ENCODE data around the gene CAV2.

The CAV2 gene

GRCh38 chr7:116547347-116547746, 47.8 kb downstream of the CAV2 start:
- DNase-seq (ENCODE audit: low spot score) = no peak

GRCh38 chr7:116548506-116548905, 49.0 kb downstream of the CAV2 start:
- DNase-seq (ENCODE audit: low spot score) = no peak

- DNase-seq (ENCODE audit: low spot score) = no peak
Measured at GRCh38 chr7:116549370-116549769, 49.8 kb downstream of the CAV2 start.

- DNase-seq (ENCODE audit: low spot score) = no peak
Measured at GRCh38 chr7:116551692-116552091, 52.2 kb downstream of the CAV2 start.

GRCh38 chr7:116552602-116553001, 53.1 kb downstream of the CAV2 start:
- no peak for DNase-seq (ENCODE audit: low spot score)

GRCh38 chr7:116553168-116553964, 53.8 kb downstream of the CAV2 start:
- no peak for DNase-seq (ENCODE audit: low spot score)

GRCh38 chr7:116554436-116554835, 54.9 kb downstream of the CAV2 start:
- no peak for DNase-seq (ENCODE audit: low spot score)

GRCh38 chr7:116554911-116555310, 55.4 kb downstream of the CAV2 start:
- DNase-seq (ENCODE audit: low spot score) = no peak

- no peak for DNase-seq (ENCODE audit: low spot score)
Measured at GRCh38 chr7:116557066-116557585, 57.6 kb downstream of the CAV2 start.

GRCh38 chr7:116557901-116558300, 58.4 kb downstream of the CAV2 start:
- DNase-seq (ENCODE audit: low spot score) = no peak

Data from CD4-positive, alpha-beta T cell treated with Interleukin-15 for 4 hours (primary cell).